Chondrocyte (in vitro differentiated cells): ENCODE data around the gene COCH. TPM values are rescaled to one million over a fixed set of nuclear protein-coding genes. Genes with fewer than 3 reads are reported as not detected.

Experiments used
- DNase-seq: peaks from one replicate; pipeline ENCODE4 v3.0.0; 2021; ENCODE audit warnings: mixed read lengths, low spot score
- H3K27ac Mint-ChIP-seq: one replicate; pipeline ENCODE4 v1.8.0; 2021; ENCODE audit warnings: mild to moderate bottlenecking, moderate library complexity, mixed read lengths; ENCODE audit not compliant: unreplicated experiment
- H3K27me3 Mint-ChIP-seq: 2 replicates; pipeline ENCODE4 v1.8.0; 2021; ENCODE audit warnings: low read depth, mixed read lengths
- H3K36me3 Mint-ChIP-seq: 2 replicates; pipeline ENCODE4 v1.8.0; 2021; ENCODE audit warnings: low read depth, mixed read lengths
- H3K4me1 Mint-ChIP-seq: 2 replicates; pipeline ENCODE4 v1.8.0; 2021; ENCODE audit warnings: low read depth, mild to moderate bottlenecking, mixed read lengths
- H3K4me3 Mint-ChIP-seq: one replicate; pipeline ENCODE4 v1.8.0; 2021; ENCODE audit warnings: mild to moderate bottlenecking, moderate library complexity, mixed read lengths; ENCODE audit not compliant: unreplicated experiment
- H3K9me3 Mint-ChIP-seq: 2 replicates; pipeline ENCODE4 v1.8.0; 2021; ENCODE audit warnings: low read depth, mixed read lengths
- total RNA-seq: library from RNA; stranded (reverse); gene quantifications from 3 replicates; pipeline ENCODE4 v1.2.1, GENCODE V29; 2021
- TF ChIP-seq, protein P1 (sequence below): fragments of 200-600 bp; sonication (generic); IDR thresholded peaks from 2 replicates; pipeline ENCODE4 v1.5.0; 2021; ENCODE audit warnings: antibody characterized with exemption, mild to moderate bottlenecking, moderate library complexity

COCH gene
- total RNA-seq, 1 donor from 2014 or later = 14.7 TPM

- TF ChIP-seq, protein P1, sequence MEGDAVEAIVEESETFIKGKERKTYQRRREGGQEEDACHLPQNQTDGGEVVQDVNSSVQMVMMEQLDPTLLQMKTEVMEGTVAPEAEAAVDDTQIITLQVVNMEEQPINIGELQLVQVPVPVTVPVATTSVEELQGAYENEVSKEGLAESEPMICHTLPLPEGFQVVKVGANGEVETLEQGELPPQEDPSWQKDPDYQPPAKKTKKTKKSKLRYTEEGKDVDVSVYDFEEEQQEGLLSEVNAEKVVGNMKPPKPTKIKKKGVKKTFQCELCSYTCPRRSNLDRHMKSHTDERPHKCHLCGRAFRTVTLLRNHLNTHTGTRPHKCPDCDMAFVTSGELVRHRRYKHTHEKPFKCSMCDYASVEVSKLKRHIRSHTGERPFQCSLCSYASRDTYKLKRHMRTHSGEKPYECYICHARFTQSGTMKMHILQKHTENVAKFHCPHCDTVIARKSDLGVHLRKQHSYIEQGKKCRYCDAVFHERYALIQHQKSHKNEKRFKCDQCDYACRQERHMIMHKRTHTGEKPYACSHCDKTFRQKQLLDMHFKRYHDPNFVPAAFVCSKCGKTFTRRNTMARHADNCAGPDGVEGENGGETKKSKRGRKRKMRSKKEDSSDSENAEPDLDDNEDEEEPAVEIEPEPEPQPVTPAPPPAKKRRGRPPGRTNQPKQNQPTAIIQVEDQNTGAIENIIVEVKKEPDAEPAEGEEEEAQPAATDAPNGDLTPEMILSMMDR = no peak
- no peak for DNase-seq
- H3K27ac Mint-ChIP-seq = no peak overlapping the region
- no peaks in the 10 kb centered on the region for H3K27me3 Mint-ChIP-seq
- H3K4me1 Mint-ChIP-seq = no peaks in the 10 kb centered on the region
- H3K9me3 Mint-ChIP-seq = no peaks in the 10 kb centered on the region
- H3K36me3 Mint-ChIP-seq = peaks cover 11% of the 10 kb centered on the region
- no peak overlapping the region for H3K4me3 Mint-ChIP-seq
These were observed 33.3 kb downstream of the COCH start for GRCh38 chr14:30907659-30908057.

DNA sequence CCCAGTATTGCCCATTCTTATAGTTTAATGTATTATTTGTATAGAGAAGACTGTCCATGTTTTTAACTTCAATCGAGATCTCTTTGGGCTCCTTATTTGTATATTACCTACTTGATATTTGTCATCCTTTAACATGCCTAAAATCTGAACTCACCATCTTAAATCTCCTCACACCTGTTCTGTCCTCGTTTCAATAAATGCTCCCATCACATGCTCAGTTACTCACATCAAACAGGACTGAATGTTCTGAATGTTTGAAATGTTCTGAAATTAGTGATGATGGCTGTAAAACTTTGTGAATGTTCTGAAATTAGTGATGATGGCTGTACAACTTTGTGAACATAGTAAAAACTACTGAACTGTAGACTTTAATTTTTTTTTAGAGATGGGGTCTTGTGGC, 34.5 kb downstream of the COCH start:
- H3K4me1 Mint-ChIP-seq = peaks cover 12% of the 10 kb centered on the region
- TF ChIP-seq, protein P1 = no peak
- H3K9me3 Mint-ChIP-seq = no peaks in the 10 kb centered on the region
- H3K4me3 Mint-ChIP-seq = no peak overlapping the region
- no peak overlapping the region for H3K27ac Mint-ChIP-seq
- H3K27me3 Mint-ChIP-seq = no peaks in the 10 kb centered on the region
- DNase-seq = no peak
- H3K36me3 Mint-ChIP-seq = peaks cover 11% of the 10 kb centered on the region

DNA sequence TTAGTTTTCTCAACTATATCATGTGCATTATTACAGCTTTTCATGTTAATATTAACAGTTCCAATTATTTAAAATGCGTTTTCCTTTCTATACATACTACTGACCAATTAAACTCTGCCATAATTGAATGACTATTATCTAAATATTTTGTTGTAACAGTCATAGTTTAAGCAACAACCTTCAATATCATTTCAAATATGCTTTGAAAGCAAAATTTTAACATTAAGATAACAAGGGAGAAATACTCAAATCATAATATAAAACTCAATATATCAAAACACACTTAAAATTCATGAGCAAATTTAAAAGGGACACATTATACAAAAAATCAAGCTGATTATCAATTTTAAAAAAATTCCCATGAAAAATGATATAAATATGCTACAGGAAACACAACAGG, 40.5 kb downstream of the COCH start:
- H3K9me3 Mint-ChIP-seq = no peaks in the 10 kb centered on the region
- DNase-seq = no peak
- no peaks in the 10 kb centered on the region for H3K27me3 Mint-ChIP-seq
- TF ChIP-seq, protein P1 = no peak
- peaks cover 5% of the 10 kb centered on the region for H3K36me3 Mint-ChIP-seq
- peaks cover 24% of the 10 kb centered on the region for H3K4me1 Mint-ChIP-seq
- peak overlapping the region; percentile 27 for H3K27ac Mint-ChIP-seq
- no peak overlapping the region for H3K4me3 Mint-ChIP-seq

DNA sequence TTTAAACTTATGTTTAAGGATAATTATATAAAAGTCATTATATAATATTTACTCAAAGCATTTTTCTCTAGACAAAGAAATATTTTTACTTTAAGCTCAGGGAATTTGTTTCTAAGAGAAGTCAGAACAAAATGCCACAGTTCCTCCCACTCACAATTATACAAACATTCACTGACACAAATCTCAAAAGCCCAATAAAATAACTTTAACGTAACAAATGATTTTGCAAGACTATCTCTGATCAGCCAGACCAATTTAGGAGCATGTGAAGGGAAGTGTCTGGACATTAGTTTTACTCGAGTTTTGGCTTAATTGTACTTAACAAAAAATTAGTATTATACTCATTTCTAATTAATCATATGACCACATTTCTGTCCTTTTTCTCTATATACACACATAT, 41.2 kb downstream of the COCH start:
- no peak overlapping the region for H3K4me3 Mint-ChIP-seq
- peaks cover 25% of the 10 kb centered on the region for H3K4me1 Mint-ChIP-seq
- no peak for DNase-seq
- no peaks in the 10 kb centered on the region for H3K9me3 Mint-ChIP-seq
- no peak overlapping the region for H3K27ac Mint-ChIP-seq
- TF ChIP-seq, protein P1 = no peak
- H3K27me3 Mint-ChIP-seq = no peaks in the 10 kb centered on the region
- H3K36me3 Mint-ChIP-seq = peaks cover 5% of the 10 kb centered on the region

DNA sequence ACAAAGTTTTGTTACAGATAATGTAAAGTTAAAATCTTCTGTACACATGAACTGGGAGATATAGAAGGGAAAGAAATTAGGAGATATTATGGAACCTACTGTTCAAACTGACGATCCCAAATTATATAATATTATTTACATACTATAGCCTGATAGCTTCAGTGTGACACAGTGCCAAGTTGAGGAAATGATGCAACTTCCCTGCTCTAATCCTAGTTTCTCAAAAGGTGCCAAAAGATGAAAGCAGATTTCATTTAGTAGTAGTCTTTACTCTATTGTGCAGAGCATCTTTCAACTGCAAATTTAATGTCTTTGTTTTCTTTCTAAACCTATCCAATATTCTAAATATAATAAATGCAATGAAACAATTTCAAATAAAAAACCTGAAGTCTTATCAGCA, 46.9 kb downstream of the COCH start:
- Mint-ChIP-seq H3K4me1 (peaks cover 6% of the 10 kb centered on the region), H3K36me3 (peaks cover 3% of the 10 kb centered on the region), H3K4me3 (no peak overlapping the region), H3K9me3 (no peaks in the 10 kb centered on the region), H3K27me3 (no peaks in the 10 kb centered on the region), H3K27ac (no peak overlapping the region)
- TF ChIP-seq, protein P1 = no peak
- no peak for DNase-seq
